HG02840 (cell line): ENCODE measurements around the gene RDH8.

Source experiments
- ATAC-seq: cut with Tn5 transposase; IDR thresholded peaks from one replicate; pipeline ENCODE4 v1.9.1; 2021; ENCODE audit warnings: mild to moderate bottlenecking, moderate library complexity, moderate number of reproducible peaks; ENCODE audit not compliant: unreplicated experiment, low FRiP score

Gene RDH8

DNA sequence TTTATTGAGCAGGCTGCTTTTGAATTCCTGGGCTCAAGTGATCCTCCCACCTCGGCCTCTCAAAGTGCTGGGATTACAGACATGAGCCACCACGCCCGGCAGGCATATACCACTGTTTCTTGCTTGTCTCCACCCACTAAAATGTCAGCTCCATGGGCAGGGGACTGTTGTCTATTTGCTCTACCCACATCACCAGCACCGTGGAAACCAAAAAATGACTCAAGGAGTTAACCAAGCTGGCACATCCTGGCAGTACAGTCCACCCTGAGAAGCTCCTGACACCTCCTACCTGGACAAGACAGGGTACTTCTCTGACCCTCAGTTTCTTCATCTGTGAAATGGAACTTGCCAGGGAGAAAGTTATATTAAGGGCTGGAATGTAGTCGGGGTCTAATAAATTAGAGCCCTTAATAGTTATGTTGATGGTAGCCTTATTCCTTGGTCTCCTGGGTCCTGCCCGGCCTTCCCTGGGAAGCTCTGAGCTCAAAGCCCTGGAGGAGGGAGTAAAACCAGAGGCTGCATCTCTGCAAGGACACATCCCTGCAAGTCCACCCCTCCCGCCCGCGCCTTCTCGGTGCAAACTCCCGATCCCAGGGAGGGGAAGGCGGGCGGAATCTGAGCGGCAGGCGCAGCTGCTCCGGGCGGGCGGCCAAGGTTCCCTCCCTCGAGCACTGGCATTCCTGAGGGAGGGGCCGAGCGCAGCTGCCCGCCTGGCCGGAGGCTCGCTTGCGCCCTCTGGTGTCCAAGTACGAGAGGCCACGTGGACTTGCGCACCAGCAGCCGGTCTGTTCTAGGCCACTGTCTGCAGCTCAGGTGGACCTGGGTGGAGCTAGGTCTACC, 14.1 kb downstream of the RDH8 start:
- no peak for ATAC-seq

- ATAC-seq: no peak
Observed at GRCh38 chr19:10033614-10034013, 20.3 kb downstream of the RDH8 start.

GRCh38 chr19:10036601-10037071, 23.4 kb downstream of the RDH8 start:
- ATAC-seq: no peak

DNA sequence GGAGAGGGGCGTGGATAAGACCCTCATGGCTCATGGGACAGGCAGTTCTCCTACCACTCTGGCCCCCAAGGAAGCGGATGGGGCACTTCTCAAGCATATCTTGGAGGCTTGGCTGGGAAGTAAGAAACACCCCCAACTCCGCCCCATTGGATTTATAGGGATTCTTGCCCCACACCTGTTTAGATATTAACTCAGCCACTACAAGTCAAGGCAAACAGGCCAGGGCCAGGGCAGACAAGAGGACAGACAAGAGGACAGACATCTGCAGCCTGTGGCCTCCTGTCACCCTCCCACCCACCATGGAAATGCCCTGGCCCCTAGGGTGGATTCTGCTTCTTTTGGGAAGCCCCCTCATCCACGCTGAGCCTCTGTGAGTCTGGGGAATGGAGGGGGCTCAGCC, 24.1 kb downstream of the RDH8 start:
- no peak for ATAC-seq

GRCh38 chr19:10037809-10038208, 24.5 kb downstream of the RDH8 start:
- no peak for ATAC-seq

DNA sequence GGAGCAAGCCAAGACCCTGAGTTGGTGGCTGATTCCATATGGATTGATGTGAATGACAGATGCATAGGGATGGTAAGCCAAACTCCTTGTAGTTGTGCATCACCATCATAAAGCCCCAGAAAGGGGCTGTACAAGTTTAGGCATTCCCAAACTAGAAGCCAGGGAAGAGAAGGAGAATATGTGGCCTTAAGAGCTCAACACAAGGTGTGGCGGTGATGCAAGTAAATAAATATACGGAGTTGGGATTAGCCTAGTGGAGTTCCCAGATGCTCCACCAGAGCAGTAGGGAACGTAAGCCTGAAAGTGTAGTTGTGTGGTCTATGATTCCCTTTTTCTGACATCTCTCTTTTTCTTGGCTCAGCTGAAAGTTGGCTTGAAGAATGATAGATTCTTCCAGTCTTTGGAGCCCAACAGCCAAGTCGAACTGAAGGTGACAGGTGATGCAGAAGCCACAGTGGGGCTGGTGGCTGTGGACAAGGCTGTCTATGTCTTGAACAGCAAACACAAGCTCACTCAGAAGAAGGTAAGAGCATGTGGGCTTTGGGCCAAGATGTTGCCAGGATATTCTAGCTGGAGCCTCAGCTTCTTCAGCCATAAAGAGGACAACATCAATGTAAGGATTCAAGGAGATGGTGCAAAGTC, 30.1 kb downstream of the RDH8 start:
- ATAC-seq: no peak

DNA sequence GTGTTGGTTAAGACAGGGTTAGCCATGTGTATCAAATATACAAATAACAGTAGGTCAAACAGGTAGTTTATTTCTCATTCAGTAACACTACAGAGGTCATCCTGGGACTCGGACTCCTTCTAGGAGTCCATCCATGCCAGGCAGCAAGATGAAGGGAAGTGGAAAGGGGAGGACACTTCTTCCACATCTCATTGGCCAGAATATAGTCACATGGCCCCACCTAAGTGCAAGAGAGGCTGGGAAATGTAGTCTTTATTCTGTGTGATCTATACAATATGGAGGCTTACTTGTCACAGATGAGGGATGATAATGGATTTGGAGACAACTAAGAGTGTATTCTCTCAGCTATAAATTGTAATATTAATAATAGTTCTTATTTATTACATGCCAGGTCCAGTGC, 31.1 kb downstream of the RDH8 start:
- ATAC-seq: no peak

DNA sequence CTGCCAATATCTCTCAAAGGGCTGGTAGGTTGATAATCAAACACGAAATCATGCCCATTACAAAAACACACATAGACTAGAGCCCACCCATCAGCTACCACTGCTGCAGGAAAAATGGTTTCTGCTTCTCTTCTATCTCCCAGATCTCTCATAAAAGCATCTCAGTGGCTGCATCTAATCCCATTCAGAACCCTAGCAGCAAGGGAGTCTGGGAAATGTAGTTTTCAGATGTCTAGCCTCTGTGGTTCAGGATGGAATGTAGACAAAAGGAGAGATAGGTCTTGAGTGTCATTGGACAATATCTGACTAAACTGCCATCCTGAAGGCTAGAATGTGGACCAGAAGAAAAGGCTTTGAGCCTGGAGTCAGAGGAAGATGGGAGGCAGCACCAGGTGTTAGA, 32.1 kb downstream of the RDH8 start:
- ATAC-seq: no peak

DNA sequence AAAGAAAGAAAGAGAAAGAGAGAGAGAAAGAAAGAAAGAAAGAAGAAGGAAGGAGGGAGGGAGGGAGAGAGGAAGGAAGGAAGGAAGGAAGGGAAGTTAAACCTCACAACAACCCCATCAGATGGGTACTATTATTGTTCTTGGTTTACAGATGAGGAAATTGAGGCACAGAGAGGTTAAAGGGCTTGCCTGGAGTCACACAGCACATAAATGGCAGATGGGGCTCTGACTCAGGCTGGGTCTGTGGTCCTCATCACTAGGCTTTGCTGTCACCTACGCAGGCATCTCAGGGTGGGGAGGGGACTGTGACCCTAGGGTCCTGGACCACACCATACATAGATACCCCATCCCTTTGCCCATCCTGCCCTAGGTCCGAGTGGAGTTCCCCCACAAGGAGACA, 36.3 kb downstream of the RDH8 start:
- ATAC-seq: no peak

DNA sequence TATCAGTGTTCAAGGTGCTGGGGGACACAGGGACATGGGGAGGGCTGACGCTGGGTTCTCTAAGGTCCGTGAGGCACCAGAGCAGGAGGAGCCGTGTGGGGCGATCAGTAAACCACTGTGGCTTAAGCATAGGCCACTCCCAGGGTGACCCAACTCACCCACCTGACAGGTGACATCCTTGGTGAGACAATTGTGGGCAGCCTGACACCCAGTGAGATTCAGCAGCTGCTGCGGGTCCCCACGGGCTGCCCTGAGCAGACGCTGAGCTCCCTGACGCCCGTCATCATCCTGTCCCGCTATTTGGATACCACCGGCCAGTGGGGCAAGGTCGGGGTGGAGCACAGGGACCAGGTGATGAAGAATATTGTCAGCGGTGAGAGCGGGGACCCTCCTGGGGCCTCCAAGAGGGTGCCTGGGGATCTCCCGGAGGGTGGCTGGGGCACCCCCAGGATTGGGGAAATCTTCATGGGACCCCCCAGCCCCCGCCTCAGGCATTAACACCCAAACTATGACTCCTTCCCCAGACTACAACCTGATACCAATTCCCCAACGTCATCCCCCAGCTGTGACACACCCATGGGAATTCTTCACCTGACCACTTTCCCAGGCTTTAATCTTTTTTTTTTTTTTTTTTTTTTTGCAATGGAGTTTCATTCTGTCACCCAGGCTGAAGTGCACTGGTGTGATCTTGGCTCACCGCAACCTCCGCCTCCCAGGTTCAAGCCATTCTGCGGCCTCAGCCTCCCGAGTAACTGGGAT, 39.5 kb downstream of the RDH8 start:
- no peak for ATAC-seq

- ATAC-seq: no peak
Observed at GRCh38 chr19:10061717-10062310, 48.5 kb downstream of the RDH8 start.

GRCh38 chr19:10068205-10068604, 54.9 kb downstream of the RDH8 start:
- ATAC-seq: no peak

DNA sequence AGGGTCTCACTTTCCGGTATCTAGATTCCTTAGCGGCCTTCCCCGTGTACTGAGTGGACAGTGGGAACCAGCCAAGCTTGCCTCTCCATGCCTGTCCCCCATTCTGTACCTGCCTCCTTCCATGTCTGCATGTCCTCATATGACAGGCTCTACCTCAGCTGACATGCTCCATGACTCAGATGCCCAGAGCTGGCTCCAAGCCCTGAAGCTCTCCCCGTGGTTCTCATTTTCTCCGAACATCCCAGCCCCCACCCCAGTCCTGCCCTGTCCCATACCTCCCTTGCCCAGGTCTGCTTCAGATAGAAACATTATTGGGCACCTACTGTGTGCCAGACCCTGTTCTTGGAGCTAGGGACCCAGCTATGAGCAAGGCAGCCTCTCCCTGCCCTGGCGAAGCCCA, 55.8 kb downstream of the RDH8 start:
- ATAC-seq: no peak

- no peak for ATAC-seq
Observed at GRCh38 chr19:10070730-10071446, 57.6 kb downstream of the RDH8 start.
